Fibroblast of mammary gland (primary cell): ENCODE measurements around the gene OSBPL3.
A peak's percentile ranks its signal among the peaks of the same experiment; 100 is the strongest.

ENCODE experiments used
- DNase-seq: peaks from one replicate; pipeline ENCODE4 v3.0.0-alpha.2; 2010; ENCODE audit warnings: low read depth
- H3K4me3 ChIP-seq: 2 replicates; pipeline ENCODE4 v1.5.1; 2011; ENCODE audit warnings: low read depth, mild to moderate bottlenecking, low read length, moderate library complexity; ENCODE audit not compliant: control insufficient read depth
- CTCF ChIP-seq: conservative IDR thresholded peaks from 2 replicates; pipeline ENCODE4 v1.5.1; 2011; ENCODE audit warnings: low read depth, low read length, inconsistent platforms; ENCODE audit not compliant: control insufficient read depth, insufficient read depth

The OSBPL3 gene

DNA sequence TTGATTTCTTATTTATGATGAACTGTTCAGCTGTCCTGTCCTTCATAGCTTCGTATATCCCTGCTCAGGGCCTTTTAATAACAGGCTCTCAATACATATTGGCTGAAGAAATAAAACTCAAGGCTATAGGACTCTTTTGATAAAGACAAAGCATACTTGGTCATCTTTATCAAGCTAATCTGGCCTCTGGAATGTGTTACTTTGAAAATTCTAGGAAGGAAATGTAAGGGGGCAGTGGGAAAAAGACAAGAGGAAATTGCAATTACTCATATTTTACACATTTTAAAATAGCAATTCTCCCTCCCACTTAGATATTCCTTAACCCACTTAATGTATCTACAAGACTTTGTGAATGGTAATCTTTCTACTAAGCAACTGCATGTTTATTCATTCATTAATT lies 94.3 kb downstream of the OSBPL3 start:
- H3K4me3 ChIP-seq = no peak overlapping the region
- no peak for DNase-seq
- no peak for TF ChIP-seq CTCF

DNA sequence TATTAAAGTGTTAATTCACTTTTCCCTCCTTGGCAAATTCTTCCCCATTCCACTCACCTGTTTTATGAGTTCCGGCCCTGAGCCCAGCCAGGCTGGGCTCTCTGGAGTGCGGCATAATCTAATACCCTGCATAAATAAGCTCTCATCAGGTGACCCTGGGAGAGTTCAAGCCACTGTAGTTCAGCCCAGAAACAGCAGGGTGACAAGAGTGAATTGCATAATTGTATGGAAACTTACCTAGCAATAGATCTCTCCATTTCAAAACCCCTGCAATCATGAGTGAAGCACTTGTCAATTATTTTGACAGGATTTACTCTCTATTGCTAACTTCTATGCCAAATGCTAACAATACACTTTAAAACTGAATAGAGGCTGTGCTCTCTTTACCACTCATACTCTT lies 94.7 kb downstream of the OSBPL3 start:
- DNase-seq = no peak
- no peak for TF ChIP-seq CTCF

GRCh38 chr7:24884401-24884800 lies 95.6 kb downstream of the OSBPL3 start:
- TF ChIP-seq CTCF = no peak
- DNase-seq = no peak
- H3K4me3 ChIP-seq = no peak overlapping the region

More for the DNA sequence above, 94.7 kb downstream of the OSBPL3 start:
- H3K4me3 ChIP-seq = no peak overlapping the region

DNA sequence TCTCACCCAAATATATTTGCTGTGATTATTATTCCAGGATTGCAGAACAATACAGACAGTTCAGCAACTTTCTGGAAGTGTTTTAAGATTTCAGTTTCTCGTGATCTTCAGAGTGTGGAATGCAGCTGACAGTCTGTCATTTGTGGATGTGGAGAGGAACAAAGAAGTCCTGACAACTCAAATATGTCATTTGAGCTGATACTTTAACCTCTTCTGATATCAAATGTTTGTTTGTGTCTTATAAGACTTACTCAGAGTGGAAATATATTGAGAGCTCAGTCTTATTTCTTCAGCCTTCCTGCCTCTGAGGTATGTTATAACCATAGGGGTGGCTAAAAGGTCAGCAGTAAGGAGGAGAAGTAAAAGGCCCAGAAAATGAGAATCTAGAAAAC lies 96.4 kb downstream of the OSBPL3 start:
- DNase-seq = no peak
- TF ChIP-seq CTCF = no peak
- H3K4me3 ChIP-seq = no peak overlapping the region

DNA sequence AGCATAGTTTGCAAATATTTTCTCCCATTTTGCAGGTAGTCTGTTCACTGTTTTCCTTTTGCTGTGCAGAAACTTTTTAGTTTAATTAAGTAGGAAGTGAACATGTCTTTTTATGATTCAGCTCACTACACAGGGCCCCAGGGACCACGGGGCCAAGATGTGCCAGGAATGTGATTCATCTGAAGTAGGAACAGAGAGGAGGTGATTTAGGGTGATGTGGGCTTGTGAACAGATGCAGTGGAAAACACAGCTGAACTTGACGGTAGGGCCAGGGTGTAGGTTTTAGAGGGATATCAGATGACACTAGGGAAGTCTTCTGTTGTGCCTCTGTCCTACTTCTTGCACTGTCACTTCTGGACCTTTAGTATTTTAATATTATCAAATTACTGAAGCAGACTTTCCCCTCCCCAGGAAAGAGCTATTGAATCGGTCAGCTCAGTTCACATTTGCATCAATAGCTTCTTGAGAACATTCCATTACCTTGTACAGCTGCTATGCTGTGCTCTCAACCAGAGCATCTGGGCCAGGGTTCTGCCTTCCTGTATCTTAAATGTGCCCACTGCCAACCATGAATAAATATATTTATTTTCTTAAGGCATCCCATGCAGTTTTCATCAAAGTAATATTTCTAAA lies 96.9 kb downstream of the OSBPL3 start:
- no peak for TF ChIP-seq CTCF
- H3K4me3 ChIP-seq = no peak overlapping the region
- peak; percentile 97 for DNase-seq

GRCh38 chr7:24881623-24882022 lies 98.4 kb downstream of the OSBPL3 start:
- peak; percentile 4 for TF ChIP-seq CTCF
- H3K4me3 ChIP-seq = no peak overlapping the region
- no peak for DNase-seq

- H3K4me3 ChIP-seq = no peak overlapping the region
- no peak for DNase-seq
- no peak for TF ChIP-seq CTCF
Measured at GRCh38 chr7:24880886-24881285, 99.1 kb downstream of the OSBPL3 start.
